Endothelial cell of umbilical vein (primary cell): ENCODE measurements around the gene RAMACL.
"Not testable (repeated sequence)": the region's sequence is repeated elsewhere in the genome, so short reads cannot be mapped to it uniquely, and the experiment has no call there.

ENCODE experiments used
- CTCF ChIP-seq, 2 donors: IDR thresholded peaks; 1 replicate in 1 of 2; 2 replicates in 1 of 2; pipeline ENCODE4 v1.5.1; 2011; ENCODE audit warnings: low read length in 2 of 2, mild to moderate bottlenecking in 2 of 2, moderate library complexity in 2 of 2, control low read depth in 1 of 2, inconsistent platforms in 1 of 2, low read depth in 1 of 2; ENCODE audit not compliant: insufficient read depth in 1 of 2; ENCODE audit errors: extremely low read depth in 1 of 2
- EZH2 ChIP-seq: IDR thresholded peaks from 2 replicates; pipeline ENCODE4 v1.6.1; 2012; ENCODE audit warnings: borderline replicate concordance, low read depth, mild to moderate bottlenecking, moderate library complexity, low read length, inconsistent platforms; ENCODE audit not compliant: severe bottlenecking
- FOS ChIP-seq: IDR thresholded peaks from 2 replicates; pipeline ENCODE4 v1.6.1; 2011; ENCODE audit warnings: mild to moderate bottlenecking, low read length, moderate library complexity, borderline replicate concordance; ENCODE audit not compliant: insufficient read depth
- GATA2 ChIP-seq: IDR thresholded peaks from 2 replicates; pipeline ENCODE4 v1.7.0; 2011; ENCODE audit warnings: low read depth, mild to moderate bottlenecking, moderate library complexity, mixed read lengths, low read length; ENCODE audit not compliant: insufficient read length, insufficient read depth
- MAX ChIP-seq: IDR thresholded peaks from 2 replicates; pipeline ENCODE4 v1.6.1; 2011; ENCODE audit not compliant: insufficient read depth, insufficient read length
- MYC ChIP-seq: IDR thresholded peaks from one replicate; pipeline ENCODE4 v1.6.1; 2011; ENCODE audit warnings: mild to moderate bottlenecking, low read depth, low read length
- POLR2A ChIP-seq: IDR thresholded peaks from 2 replicates; pipeline ENCODE4 v1.6.1; 2012; ENCODE audit warnings: low read depth, mild to moderate bottlenecking, control low read depth, low read length
- POLR2AphosphoS5 ChIP-seq: IDR thresholded peaks from 2 replicates; pipeline ENCODE4 v1.6.1; 2012; ENCODE audit warnings: low read depth, mild to moderate bottlenecking, control low read depth, low read length, moderate library complexity; ENCODE audit not compliant: insufficient read depth

DNA sequence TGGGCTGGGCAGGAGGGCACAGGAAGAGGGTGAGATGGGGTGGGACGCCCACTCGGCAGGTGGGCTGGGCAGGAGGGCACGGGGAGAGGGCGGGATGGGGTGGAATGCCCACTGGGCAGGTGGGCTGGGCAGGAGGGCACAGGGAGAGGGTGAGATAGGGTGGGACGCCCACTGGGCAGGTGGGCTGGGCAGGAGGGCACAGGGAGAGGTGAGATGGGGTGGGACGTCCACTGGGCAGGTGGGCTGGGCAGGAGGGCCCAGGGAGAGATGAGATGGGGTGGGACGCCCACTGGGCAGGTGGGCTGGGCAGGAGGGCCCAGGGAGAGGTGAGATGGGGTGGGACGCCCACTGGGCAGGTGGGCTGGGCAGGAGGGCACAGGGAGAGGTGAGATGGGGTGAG lies 4.7 kb downstream of the RAMACL start:
- TF ChIP-seq CTCF (IDR thresholded peaks at IDR 0.05; ENCODE audit: extremely low read depth in 1 of 2, insufficient read depth in 1 of 2, low read depth in 1 of 2, low read length in 2 of 2); POLR2A; MYC; EZH2; FOS; POLR2AphosphoS5; MAX; GATA2: not testable (repeated sequence)
